HFF-Myc (cell line): ENCODE measurements around the gene SEPSECS.

Source experiments
- DNase-seq: peaks from one replicate; pipeline ENCODE4 v3.0.0-alpha.2; 2011; ENCODE audit warnings: low read depth; ENCODE audit errors: extremely low read depth
- H3K4me3 ChIP-seq: replicated peaks from 2 replicates; pipeline ENCODE4 v1.5.1; 2011; ENCODE audit warnings: low read depth, mild to moderate bottlenecking, control low read depth, low read length
- CTCF ChIP-seq: IDR thresholded peaks from 2 replicates; pipeline ENCODE4 v1.5.1; 2012; ENCODE audit warnings: mild to moderate bottlenecking, low read depth, low read length, control low read depth; ENCODE audit errors: missing control alignments

SEPSECS gene

GRCh38 chr4:25160714-25161592, 704 bp upstream of the SEPSECS start:
- no peak for TF ChIP-seq CTCF
- peak overlapping the region; percentile 92 for H3K4me3 ChIP-seq
- peak; percentile 31 for DNase-seq

DNA sequence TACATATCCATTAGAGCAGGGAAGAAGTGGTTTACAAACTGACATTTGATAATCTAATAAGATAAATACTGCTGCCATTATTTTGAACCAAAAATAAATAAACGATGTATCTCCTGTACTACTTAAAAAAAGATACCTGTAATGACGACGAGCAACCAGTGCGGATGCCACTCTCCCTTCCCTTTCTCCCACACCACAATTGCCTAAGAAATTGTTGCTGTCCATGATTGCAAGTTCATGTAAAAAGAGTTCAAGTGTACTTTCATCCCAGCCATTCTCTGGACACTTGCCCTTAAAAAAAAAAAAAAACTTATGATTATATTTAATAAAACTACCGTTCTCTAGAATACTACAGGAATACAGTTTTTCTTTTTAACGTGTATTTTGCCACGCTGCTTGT, 1.4 kb downstream of the SEPSECS start:
- DNase-seq, result no peak
- no peak for TF ChIP-seq CTCF
- no peak overlapping the region for H3K4me3 ChIP-seq

DNA sequence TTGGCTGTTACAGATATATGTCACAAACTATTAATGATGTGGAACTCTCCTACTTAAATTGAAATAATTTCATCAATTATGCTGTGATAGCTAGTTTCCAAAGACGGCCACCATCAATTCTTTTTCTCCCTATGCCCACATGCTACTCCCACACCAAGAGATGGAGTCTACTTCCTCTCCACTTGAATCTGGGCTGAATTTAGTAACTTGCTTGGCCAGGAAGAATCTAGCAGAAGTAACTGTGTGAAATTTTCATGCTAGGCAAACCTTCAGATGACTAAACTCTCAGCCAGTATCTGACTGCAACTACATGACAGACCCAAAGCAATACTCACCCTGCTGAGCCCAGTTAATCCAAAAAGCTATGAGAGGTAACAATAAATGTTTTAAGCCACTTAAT, 3.2 kb downstream of the SEPSECS start:
- no peak overlapping the region for H3K4me3 ChIP-seq
- no peak for TF ChIP-seq CTCF
- no peak for DNase-seq

DNA sequence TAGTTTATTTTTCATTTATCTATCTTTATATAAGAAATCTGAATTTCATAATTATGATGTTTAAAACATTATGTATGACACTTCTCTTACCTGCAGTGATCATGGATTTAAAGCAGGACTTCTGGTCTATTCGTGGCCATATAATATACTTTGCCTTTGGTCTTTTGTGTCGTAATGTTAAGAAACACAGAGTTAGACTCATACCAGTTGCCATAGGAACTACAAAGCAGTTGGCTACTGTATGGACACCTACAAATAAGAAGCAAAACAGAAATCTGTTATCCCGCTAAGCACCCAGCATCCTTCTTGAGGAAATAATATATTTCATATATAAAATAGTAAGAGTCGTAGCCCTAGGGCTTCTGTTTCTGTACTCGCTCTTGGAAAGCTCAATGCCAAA, 4.3 kb downstream of the SEPSECS start:
- no peak for TF ChIP-seq CTCF
- no peak overlapping the region for H3K4me3 ChIP-seq
- no peak for DNase-seq

DNA sequence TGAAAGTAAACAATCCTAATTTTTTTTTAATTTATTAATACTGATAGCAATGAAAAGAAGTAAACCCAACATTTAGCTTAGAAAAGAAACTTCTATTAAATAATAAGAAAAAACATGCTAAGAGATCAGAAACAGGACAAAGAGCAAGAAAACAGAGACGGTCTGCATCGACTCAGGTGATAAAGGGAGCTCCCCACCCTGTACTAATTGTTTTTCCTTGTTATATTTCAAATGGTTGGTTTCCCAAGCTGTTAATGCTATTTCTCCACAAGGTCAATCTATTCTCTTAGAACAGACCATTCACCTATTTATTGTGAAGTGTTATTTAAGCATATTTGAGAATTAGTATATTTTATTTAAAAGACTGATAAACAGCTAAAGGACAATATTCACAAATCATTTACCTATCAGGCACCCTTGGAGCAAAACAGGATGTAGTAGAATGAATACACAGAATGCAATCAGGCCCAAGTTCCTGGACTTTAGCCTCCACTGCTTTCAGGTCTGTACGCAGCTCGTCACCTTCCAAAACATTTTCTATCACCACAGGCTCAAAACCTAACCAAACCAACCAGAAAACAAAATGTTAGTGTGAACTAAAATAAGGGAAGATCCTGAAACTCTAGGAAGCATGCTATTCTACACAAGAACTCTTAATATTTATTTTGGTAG, 5.5 kb downstream of the SEPSECS start:
- DNase-seq, result no peak
- no peak for TF ChIP-seq CTCF
- H3K4me3 ChIP-seq, result no peak overlapping the region

DNA sequence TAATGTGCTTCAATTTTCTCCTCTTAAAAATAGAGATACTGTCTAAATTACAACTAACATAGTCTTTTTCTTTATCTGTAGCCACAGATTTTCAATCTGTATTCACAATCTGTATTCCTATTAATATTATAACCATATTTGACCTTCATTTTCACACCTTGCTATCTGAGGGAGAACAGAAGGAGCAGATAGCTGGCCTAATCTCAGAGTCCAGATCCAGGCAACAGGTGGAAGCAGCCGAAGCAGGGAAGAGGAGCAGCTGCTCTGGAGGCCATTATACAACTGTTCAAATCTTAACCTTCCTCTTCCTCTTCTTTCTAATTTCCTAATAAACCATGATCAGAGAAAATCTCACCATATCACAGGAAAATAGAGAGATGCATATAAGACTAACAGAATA, 14.2 kb downstream of the SEPSECS start:
- TF ChIP-seq CTCF, result no peak
- no peak overlapping the region for H3K4me3 ChIP-seq
- no peak for DNase-seq
